HEK293 (cell line): ENCODE results near the gene EVI5.

ENCODE experiments used
- CTCF ChIA-PET: fragments of 350-600 bp; formaldehyde crosslinking; extraction: SDS; loops from one replicate; lab custom pipeline; 2021; ENCODE audit warnings: antibody characterized with exemption; lab: Yijun Ruan, JAX
- POLR2A ChIA-PET: fragments of 300-600 bp; formaldehyde crosslinking; extraction: SDS; loops from one replicate; lab custom pipeline; 2020; ENCODE audit warnings: antibody characterized with exemption, inconsistent platforms; lab: Yijun Ruan, JAX
- H3K27ac ChIP-seq: fragments of 200-500 bp; sonication (Bioruptor generic); 2 replicates; pipeline ENCODE4 v1.5.1; 2014; ENCODE audit warnings: low read depth, low read length, control low read depth, inconsistent platforms; ENCODE audit errors: extremely low read depth
- H3K36me3 ChIP-seq, 2 experiments: fragments of 200-500 bp in 1 of 2; sonication (Bioruptor generic) in 1 of 2; 1 replicate in 1 of 2; 2 replicates in 1 of 2; pipeline ENCODE4 v1.5.1; 2014 to 2017; ENCODE audit warnings: inconsistent platforms in 2 of 2, low read length in 2 of 2; ENCODE audit not compliant: control insufficient read depth in 2 of 2, insufficient read depth in 1 of 2
- H3K4me1 ChIP-seq: fragments of 200-500 bp; sonication (Bioruptor generic); 2 replicates; pipeline ENCODE4 v1.5.1; 2014; ENCODE audit warnings: mild to moderate bottlenecking, low read length, inconsistent platforms; ENCODE audit not compliant: control insufficient read depth, insufficient read depth
- H3K4me3 ChIP-seq: 2 replicates; pipeline ENCODE4 v1.5.1; 2011; ENCODE audit warnings: low read depth, mild to moderate bottlenecking, control low read depth, low read length, moderate library complexity
- H3K9me3 ChIP-seq: fragments of 200-500 bp; sonication (Bioruptor generic); 2 replicates; pipeline ENCODE4 v1.5.1; 2014; ENCODE audit warnings: low read depth, low read length, inconsistent platforms; ENCODE audit not compliant: control insufficient read depth, insufficient read depth
- MZF1 ChIP-seq: fragments of 450-650 bp; formaldehyde crosslinking; IDR thresholded peaks from 2 replicates; pipeline ENCODE4 v1.5.1; 2017; ENCODE audit warnings: missing biosample characterization, missing genetic modification characterization, borderline replicate concordance
- TCF7L2 ChIP-seq: IDR thresholded peaks from 2 replicates; pipeline ENCODE4 v1.6.1; 2011; ENCODE audit warnings: low read depth, mild to moderate bottlenecking, inconsistent platforms, low read length, moderate library complexity, borderline replicate concordance
- TRIM28 ChIP-seq: IDR thresholded peaks from 2 replicates; pipeline ENCODE4 v1.6.1; 2011; ENCODE audit warnings: low read length, control low read depth, borderline replicate concordance
- ZFP69B ChIP-seq: fragments of 450-650 bp; formaldehyde crosslinking; IDR thresholded peaks from 2 replicates; pipeline ENCODE4 v1.5.1; 2016; ENCODE audit warnings: missing biosample characterization, missing genetic modification characterization
- ZNF561 ChIP-seq: fragments of 450-650 bp; IDR thresholded peaks from 2 replicates; pipeline ENCODE4 v1.5.1; 2018; ENCODE audit warnings: missing biosample characterization, missing genetic modification characterization, borderline replicate concordance
- ZNF571 ChIP-seq: fragments of 450-650 bp; formaldehyde crosslinking; IDR thresholded peaks from 2 replicates; pipeline ENCODE4 v1.5.0; 2017; ENCODE audit warnings: missing biosample characterization, missing genetic modification characterization
- ZNF596 ChIP-seq: fragments of 450-650 bp; IDR thresholded peaks from 2 replicates; pipeline ENCODE4 v1.5.0; 2018; ENCODE audit warnings: missing biosample characterization, mild to moderate bottlenecking, missing genetic modification characterization, moderate library complexity
- ZNF664 ChIP-seq: fragments of 450-650 bp; formaldehyde crosslinking; IDR thresholded peaks from 2 replicates; pipeline ENCODE4 v1.5.1; 2016; ENCODE audit warnings: missing biosample characterization, missing genetic modification characterization
- ZNF776 ChIP-seq: fragments of 450-650 bp; formaldehyde crosslinking; IDR thresholded peaks from 2 replicates; pipeline ENCODE4 v1.5.0; 2017; ENCODE audit warnings: missing biosample characterization, missing genetic modification characterization, borderline replicate concordance
- ZNF785 ChIP-seq: fragments of 450-650 bp; formaldehyde crosslinking; IDR thresholded peaks from 2 replicates; pipeline ENCODE4 v1.5.1; 2016; ENCODE audit warnings: missing biosample characterization, missing genetic modification characterization
- ZNF830 ChIP-seq: fragments of 450-650 bp; IDR thresholded peaks from 2 replicates; pipeline ENCODE4 v1.5.0; 2018; ENCODE audit warnings: missing biosample characterization, missing genetic modification characterization, low read depth, mild to moderate bottlenecking, moderate library complexity
- ZNF837 ChIP-seq: fragments of 450-650 bp; formaldehyde crosslinking; IDR thresholded peaks from 2 replicates; pipeline ENCODE4 v1.5.1; 2016; ENCODE audit warnings: missing biosample characterization, missing genetic modification characterization
- TF ChIP-seq, protein P1 (sequence below): fragments of 450-650 bp; formaldehyde crosslinking; IDR thresholded peaks from 2 replicates; pipeline ENCODE4 v1.5.1; 2016; ENCODE audit warnings: missing biosample characterization, missing genetic modification characterization

EVI5 gene

DNA sequence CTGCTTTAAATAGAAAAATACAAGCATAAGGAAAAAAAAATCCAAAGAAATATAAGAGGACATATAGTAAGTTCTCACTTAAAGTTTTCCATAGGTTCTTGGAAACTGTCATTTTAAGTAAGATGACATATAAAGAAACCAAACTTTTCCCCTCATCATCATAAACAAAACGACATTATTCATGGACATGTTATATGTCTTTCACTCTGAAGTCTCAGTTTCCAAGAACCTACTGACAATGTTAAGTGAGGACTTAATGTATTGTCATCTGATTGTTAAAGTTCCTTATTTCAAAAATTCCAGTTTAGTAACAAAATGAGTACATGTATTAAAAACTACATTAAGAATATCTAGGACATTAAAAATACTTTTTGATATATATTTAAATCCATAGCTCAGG is 228.6 kb downstream of the EVI5 start:
- no peaks in the 10 kb centered on the region for H3K36me3 ChIP-seq
- TF ChIP-seq ZFP69B (tag by site-specific recombination): no peak
- peak; percentile 38; the same call in 1 of the 2 replicates for TF ChIP-seq ZNF664 (tag by site-specific recombination)
- H3K27ac ChIP-seq: no peak overlapping the region
- no peak overlapping the region for H3K4me3 ChIP-seq
- POLR2A ChIA-PET: no interaction called here
- no peaks in the 10 kb centered on the region for H3K9me3 ChIP-seq
- H3K4me1 ChIP-seq: no peaks in the 10 kb centered on the region
- CTCF ChIA-PET: interaction anchor here (0.7 to 0.8 kb wide), 2 partner anchors 303 to 383 kb away, joined by 3 read pairs; no protein-coding TSS in a partner anchor

DNA sequence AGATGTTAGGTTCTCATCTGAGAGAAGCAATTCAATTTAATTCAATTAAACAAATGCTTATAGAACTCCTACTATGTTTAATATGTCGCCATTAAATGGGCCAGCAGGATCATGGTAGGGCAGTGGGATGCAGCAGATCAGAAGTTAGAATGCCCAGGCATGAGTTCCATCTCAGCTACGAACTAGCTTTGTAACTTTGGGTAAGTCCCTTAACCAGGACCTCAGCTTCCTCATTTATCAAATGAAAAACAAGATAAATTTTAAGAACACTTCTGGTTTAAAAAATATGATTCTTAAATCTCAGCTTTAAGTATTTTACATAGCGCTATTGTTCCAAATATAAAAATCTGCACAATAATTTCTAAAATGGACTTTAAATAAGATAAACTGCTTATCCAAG is 230.7 kb downstream of the EVI5 start:
- Histone ChIP-seq H3K4me1 (no peaks in the 10 kb centered on the region), H3K9me3 (no peaks in the 10 kb centered on the region), H3K27ac (no peak overlapping the region), H3K4me3 (no peak overlapping the region), H3K36me3 (no peaks in the 10 kb centered on the region)
- POLR2A ChIA-PET: no interaction called here
- TF ChIP-seq ZNF776 (tag by site-specific recombination) (no peak), TRIM28 (no peak), ZNF785 (no peak), ZNF837 (no peak), ZNF561 (tag by site-specific recombination) (no peak), ZNF596 (tag by site-specific recombination) (no peak)
- TF ChIP-seq, protein P1, sequence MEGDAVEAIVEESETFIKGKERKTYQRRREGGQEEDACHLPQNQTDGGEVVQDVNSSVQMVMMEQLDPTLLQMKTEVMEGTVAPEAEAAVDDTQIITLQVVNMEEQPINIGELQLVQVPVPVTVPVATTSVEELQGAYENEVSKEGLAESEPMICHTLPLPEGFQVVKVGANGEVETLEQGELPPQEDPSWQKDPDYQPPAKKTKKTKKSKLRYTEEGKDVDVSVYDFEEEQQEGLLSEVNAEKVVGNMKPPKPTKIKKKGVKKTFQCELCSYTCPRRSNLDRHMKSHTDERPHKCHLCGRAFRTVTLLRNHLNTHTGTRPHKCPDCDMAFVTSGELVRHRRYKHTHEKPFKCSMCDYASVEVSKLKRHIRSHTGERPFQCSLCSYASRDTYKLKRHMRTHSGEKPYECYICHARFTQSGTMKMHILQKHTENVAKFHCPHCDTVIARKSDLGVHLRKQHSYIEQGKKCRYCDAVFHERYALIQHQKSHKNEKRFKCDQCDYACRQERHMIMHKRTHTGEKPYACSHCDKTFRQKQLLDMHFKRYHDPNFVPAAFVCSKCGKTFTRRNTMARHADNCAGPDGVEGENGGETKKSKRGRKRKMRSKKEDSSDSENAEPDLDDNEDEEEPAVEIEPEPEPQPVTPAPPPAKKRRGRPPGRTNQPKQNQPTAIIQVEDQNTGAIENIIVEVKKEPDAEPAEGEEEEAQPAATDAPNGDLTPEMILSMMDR: no peak
- CTCF ChIA-PET: interaction anchor here (1.0 kb wide), 1 partner anchor 10 kb away, joined by 3 read pairs; no protein-coding TSS in a partner anchor

DNA sequence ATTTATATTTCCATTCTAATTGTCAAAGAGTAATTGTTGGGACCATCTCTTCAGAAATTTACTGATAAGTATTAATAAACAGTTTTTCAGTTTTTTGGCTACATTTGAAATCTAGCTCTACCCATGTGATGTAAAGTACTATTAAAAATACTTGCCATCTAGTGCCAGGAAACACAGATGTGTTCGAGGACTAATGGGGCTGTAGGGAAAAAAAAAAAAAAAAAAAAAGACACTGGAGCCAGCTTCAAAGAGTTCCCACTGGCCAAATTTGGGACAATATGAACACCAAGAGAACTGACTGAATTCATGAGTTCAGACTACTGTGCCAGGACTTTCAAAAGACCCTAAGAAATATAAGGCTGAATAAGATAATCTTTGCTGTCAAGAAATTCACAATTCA is 233.0 kb downstream of the EVI5 start:
- no peak overlapping the region for H3K4me3 ChIP-seq
- no peaks in the 10 kb centered on the region for H3K36me3 ChIP-seq
- POLR2A ChIA-PET: interaction anchor here (0.5 to 0.6 kb wide), 2 partner anchors 68 to 403 kb away, joined by 3 to 5 read pairs; no protein-coding TSS in a partner anchor
- H3K9me3 ChIP-seq: no peaks in the 10 kb centered on the region
- TF ChIP-seq TCF7L2 (0 out of 2 replicates have a peak, but pooled peaks have one; percentile 16), ZNF571 (tag by site-specific recombination) (no peak)
- CTCF ChIA-PET: interaction anchor here (0.6 kb wide), 1 partner anchor 1270 kb away, joined by 3 read pairs; no protein-coding TSS in a partner anchor
- no peaks in the 10 kb centered on the region for H3K4me1 ChIP-seq
- no peak overlapping the region for H3K27ac ChIP-seq

DNA sequence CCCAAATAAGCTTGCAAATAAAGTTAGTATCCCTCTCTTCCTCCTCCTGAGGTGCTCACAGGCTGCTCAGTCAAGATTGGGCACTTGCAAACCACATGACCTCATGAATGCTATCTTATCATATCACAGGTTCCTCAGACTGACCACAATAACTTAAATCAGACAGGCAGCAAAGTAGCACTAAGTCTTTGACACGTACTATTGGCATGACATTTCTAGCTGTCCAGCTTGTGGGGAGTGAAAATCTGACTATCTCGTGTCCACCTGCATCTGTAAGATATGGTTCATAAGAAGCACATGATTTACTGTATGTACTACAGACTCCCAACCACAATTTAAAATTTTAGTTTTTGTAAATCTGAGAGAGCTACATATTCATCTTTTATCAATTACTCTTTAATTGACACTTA is 240.1 kb downstream of the EVI5 start:
- Histone ChIP-seq H3K4me1 (no peaks in the 10 kb centered on the region), H3K9me3 (no peaks in the 10 kb centered on the region), H3K27ac (no peak overlapping the region), H3K4me3 (no peak overlapping the region), H3K36me3 (no peaks in the 10 kb centered on the region)
- TF ChIP-seq MZF1 (tag by site-specific recombination) (peak; percentile 84; the same call in 1 of the 2 replicates), ZNF830 (tag by site-specific recombination) (no peak)
- CTCF ChIA-PET: interaction anchor here (1.0 kb wide), 1 partner anchor 10 kb away, joined by 4 read pairs; no protein-coding TSS in a partner anchor
- POLR2A ChIA-PET: interaction anchor here (0.6 kb wide), 1 partner anchor 93 kb away, joined by 6 read pairs; no protein-coding TSS in a partner anchor
